GM10266 (cell line): ENCODE data around the gene GANC.

Source experiments
- DNase-seq: peaks from one replicate; pipeline ENCODE4 v3.0.0; 2012; ENCODE audit errors: extremely low spot score
- CTCF ChIP-seq: IDR thresholded peaks from 2 replicates; pipeline ENCODE4 v1.5.1; 2012; ENCODE audit warnings: mild to moderate bottlenecking, low read depth; ENCODE audit not compliant: control insufficient read depth, insufficient read depth; ENCODE audit errors: missing control alignments

GANC gene

DNA sequence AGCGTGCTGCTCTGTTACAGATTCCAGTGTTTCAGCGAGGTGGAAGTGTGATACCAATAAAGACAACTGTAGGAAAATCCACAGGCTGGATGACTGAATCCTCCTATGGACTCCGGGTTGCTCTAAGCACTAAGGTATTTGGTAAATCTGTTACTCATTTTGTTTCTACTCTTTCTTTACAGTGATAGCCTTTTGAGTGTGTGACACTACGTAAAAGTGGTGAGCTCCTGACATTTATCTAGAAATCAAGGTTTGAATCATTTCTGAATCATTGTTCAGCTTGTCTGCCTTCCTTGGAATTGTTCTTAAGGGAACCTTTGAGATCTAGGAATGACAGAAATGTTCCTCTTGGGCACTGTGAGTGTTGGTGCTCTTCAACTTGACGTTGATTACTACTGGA lies 75.1 kb downstream of the GANC start:
- no peak for DNase-seq
- TF ChIP-seq CTCF = no peak

DNA sequence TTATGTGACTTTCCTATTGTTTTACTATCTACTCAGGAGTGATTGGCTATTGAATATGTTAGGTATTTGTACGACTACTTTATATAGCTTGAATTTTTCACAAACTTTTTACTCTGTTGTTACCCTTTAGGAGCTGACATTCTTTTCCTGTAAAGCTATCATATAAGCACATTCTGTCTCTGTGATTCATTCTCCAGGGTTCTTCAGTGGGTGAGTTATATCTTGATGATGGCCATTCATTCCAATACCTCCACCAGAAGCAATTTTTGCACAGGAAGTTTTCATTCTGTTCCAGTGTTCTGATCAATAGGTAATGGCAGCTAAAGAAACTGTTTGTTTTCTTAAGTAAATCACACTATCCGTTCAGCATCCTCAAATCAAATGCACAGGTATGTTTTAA lies 76.2 kb downstream of the GANC start:
- no peak for DNase-seq
- no peak for TF ChIP-seq CTCF

DNA sequence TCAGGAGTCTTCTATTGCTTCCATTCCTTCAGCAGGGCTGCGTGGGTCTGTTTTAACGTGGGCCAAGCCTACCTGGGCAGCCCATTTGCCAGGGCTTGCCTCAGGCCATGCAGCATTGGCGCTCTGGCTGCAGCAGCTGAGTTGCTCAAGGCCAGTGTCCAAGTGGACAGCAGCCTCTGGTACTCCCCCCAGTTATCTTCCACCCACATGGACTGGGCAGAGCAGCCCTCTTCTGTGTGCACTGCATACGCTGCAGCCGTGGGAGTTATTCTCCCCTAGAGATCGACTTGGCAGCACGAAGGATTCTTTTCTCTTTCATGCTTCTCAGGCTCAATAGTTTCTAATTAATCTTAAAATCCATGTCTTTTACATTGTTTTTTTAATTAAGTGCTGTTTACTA lies 79.4 kb downstream of the GANC start:
- no peak for DNase-seq
- TF ChIP-seq CTCF = no peak

- no peak for TF ChIP-seq CTCF
- DNase-seq = no peak
These were observed 80.1 kb downstream of the GANC start for GRCh38 chr15:42353061-42353460.

GRCh38 chr15:42354824-42355223 lies 81.8 kb downstream of the GANC start:
- DNase-seq = no peak
- TF ChIP-seq CTCF = no peak

DNA sequence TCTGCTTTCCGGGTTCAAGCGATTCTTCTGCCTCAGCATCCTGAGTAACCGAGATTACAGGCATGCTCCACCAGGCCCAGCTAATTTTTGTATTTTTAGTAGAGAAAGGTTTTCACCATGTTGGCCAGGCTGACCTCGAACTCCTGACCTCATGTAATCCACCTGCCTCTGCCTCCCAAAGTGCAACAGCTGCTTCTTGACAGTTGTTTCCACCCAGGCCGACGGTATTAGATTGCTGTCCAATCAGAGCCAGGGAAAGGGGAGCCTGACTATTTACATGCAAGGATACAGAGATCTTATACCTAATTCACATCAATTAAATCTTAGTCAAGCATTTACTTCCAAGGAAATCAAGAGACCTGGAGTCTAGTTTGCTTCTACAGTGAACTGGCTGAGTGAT lies 82.3 kb downstream of the GANC start:
- no peak for DNase-seq
- TF ChIP-seq CTCF = no peak

DNA sequence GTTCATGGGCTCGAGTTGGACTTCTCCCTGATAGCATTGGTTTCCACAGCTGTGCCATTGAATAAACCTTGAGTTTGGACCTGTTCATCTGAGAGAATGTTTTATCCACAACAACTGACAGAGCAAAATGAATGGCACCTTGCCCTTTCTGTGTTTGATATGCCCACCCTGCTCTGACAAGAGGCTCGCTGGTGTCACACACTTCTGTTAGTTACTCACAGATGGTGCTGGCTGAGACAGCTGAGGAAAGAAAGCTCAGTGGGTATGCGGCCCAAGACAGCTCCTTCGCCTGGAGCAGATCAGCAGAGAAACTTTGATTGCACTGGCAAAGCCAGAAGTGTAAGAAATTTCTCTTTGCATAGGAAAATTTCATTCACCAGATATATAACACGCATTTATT lies 83.8 kb downstream of the GANC start:
- no peak for TF ChIP-seq CTCF
- no peak for DNase-seq
